Measurements from ENCODE around the gene SPTLC3. TPM values are rescaled to one million over a fixed set of nuclear protein-coding genes. Genes with fewer than 3 reads are reported as not detected.

SPTLC3 gene
- total RNA-seq, 1 experiment from 2014 or later: 7.5 TPM

DNA sequence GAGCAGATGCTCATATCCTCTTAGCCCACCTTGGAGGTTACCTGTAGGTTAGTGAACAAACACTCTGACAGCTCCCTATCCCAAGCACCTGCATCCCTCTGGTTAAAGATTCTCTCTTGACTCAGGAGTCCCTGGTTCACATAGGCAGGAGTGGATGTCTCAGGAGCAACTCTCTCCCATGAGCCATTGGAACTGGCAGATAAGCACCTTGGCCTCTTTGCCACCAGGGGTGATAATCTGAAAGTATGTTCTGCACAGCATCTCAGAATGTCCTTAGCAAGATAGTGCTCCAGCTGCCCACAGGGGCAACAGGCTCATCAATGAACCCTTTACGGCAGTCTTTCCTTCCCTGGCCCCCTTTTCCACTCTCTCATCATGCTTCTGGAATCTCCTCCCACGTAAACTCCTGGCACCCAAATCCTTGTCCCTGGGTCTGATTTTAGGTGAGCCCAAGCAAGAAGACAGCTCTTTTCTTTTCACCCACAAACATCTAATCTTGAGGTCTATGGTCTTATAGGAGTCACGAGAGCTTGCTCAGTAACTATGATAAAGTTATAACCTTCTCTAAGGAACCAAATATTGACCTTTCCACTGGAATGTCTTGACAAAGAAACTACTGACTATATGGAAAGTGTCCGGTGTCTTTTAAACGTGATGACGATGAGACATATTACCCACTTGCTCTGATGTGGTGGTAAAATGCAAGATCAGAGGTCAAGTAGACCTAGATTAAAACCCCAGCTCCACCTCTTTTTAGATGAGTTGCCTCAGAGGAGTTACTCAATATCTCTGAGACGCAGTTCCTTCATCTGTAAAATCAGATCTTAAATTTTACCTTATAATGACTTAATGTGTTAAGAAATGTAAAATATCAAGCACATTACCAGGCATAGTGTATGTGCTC is 172.5 kb downstream of the SPTLC3 start:
- Mint-ChIP-seq H3K9me3 (ENCODE audit: low read depth, unreplicated experiment) (no peaks in the 10 kb centered on the region), H3K4me3 (ENCODE audit: low read depth, unreplicated experiment) (no peak overlapping the region), H3K36me3 (ENCODE audit: insufficient read depth, unreplicated experiment) (no peaks in the 10 kb centered on the region), H3K4me1 (ENCODE audit: low read depth, unreplicated experiment) (no peaks in the 10 kb centered on the region), H3K27me3 (ENCODE audit: unreplicated experiment) (peaks cover 30% of the 10 kb centered on the region), H3K27ac (ENCODE audit: unreplicated experiment) (no peak overlapping the region)
- intact Hi-C loops (cut with micrococcal nuclease; ENCODE audit: unreplicated experiment): no loop called here
- TF ChIP-seq, protein P1, sequence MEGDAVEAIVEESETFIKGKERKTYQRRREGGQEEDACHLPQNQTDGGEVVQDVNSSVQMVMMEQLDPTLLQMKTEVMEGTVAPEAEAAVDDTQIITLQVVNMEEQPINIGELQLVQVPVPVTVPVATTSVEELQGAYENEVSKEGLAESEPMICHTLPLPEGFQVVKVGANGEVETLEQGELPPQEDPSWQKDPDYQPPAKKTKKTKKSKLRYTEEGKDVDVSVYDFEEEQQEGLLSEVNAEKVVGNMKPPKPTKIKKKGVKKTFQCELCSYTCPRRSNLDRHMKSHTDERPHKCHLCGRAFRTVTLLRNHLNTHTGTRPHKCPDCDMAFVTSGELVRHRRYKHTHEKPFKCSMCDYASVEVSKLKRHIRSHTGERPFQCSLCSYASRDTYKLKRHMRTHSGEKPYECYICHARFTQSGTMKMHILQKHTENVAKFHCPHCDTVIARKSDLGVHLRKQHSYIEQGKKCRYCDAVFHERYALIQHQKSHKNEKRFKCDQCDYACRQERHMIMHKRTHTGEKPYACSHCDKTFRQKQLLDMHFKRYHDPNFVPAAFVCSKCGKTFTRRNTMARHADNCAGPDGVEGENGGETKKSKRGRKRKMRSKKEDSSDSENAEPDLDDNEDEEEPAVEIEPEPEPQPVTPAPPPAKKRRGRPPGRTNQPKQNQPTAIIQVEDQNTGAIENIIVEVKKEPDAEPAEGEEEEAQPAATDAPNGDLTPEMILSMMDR (IDR thresholded peaks at IDR 0.05; ENCODE audit: unreplicated experiment): no peak
- no TSS peak for BruUV-seq (replicated peaks)
- CTCF ChIA-PET: interaction anchor here (0.6 kb wide), 1 partner anchor 635 kb away, joined by 6 read pairs; no protein-coding TSS in a partner anchor
- DNase-seq: no peak

DNA sequence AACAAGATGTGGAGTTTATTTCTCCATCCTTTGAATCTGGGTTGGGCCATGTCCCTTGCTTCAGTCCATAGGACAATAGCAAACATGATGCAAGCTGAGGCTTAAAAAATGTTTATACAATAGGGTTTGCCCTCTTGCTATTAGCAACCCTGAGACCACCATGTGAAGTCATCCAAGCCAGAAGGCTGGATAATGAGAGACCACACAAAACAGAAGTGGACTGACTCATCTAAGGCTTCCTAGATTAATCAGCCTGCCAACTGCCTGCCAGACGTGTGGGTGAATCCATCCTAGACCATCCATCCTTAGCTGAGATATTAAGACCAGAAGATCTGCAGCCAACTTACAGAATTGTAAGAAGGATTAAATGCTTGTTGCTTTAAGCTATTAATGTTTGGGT is 174.2 kb downstream of the SPTLC3 start:
- BruUV-seq (replicated peaks): no TSS peak
- H3K4me3 Mint-ChIP-seq (ENCODE audit: low read depth, unreplicated experiment): no peak overlapping the region
- intact Hi-C loops (cut with micrococcal nuclease; ENCODE audit: unreplicated experiment): no loop called here
- H3K9me3 Mint-ChIP-seq (ENCODE audit: low read depth, unreplicated experiment): no peaks in the 10 kb centered on the region
- no peaks in the 10 kb centered on the region for H3K36me3 Mint-ChIP-seq (ENCODE audit: insufficient read depth, unreplicated experiment)
- H3K27ac Mint-ChIP-seq (ENCODE audit: unreplicated experiment): no peak overlapping the region
- DNase-seq: no peak
- H3K4me1 Mint-ChIP-seq (ENCODE audit: low read depth, unreplicated experiment): no peaks in the 10 kb centered on the region
- TF ChIP-seq, protein P1 (IDR thresholded peaks at IDR 0.05; ENCODE audit: unreplicated experiment): no peak
- CTCF ChIA-PET: no interaction called here
- H3K27me3 Mint-ChIP-seq (ENCODE audit: unreplicated experiment): peaks cover 43% of the 10 kb centered on the region

DNA sequence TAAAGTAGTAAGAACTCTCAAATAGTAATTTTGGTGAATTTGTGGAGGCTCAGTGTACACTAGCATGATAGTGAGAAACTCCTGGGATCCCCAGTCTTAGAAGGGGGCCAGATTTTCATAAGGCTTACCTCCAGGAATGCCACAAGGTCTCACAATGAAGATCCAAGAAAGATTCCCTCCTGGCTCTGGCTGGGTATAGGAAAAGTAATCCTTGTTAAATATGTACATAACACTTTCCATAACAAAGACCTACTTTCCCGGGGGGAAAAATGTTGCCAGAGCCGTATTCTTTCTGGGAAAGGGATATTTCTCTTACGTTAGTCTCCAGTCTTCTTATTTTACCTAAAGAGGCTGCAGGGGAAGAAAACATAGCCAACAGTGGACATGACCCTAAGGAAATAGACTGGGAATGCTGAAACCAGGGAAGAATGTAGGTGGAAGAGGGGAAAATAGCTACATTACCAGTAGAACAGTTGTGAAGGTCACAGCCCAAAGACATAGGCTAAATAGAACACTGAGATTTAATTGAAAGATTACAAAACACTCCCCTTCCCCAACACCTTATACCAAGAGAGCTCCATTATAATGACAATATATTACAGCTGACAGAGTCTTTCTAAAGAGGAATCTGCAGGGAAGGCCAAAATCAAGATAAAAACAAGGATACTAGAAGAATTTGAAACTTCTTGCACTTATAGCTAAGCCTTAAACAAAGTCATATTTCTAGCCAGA is 177.4 kb downstream of the SPTLC3 start:
- H3K27me3 Mint-ChIP-seq (ENCODE audit: unreplicated experiment): peaks cover 43% of the 10 kb centered on the region
- BruUV-seq (replicated peaks): no TSS peak
- no peaks in the 10 kb centered on the region for H3K4me1 Mint-ChIP-seq (ENCODE audit: low read depth, unreplicated experiment)
- CTCF ChIA-PET: no interaction called here
- intact Hi-C loops (cut with micrococcal nuclease; ENCODE audit: unreplicated experiment): no loop called here
- no peak for DNase-seq
- H3K4me3 Mint-ChIP-seq (ENCODE audit: low read depth, unreplicated experiment): no peak overlapping the region
- TF ChIP-seq, protein P1 (IDR thresholded peaks at IDR 0.05; ENCODE audit: unreplicated experiment): no peak
- H3K9me3 Mint-ChIP-seq (ENCODE audit: low read depth, unreplicated experiment): no peaks in the 10 kb centered on the region
- H3K27ac Mint-ChIP-seq (ENCODE audit: unreplicated experiment): no peak overlapping the region
- no peaks in the 10 kb centered on the region for H3K36me3 Mint-ChIP-seq (ENCODE audit: insufficient read depth, unreplicated experiment)

DNA sequence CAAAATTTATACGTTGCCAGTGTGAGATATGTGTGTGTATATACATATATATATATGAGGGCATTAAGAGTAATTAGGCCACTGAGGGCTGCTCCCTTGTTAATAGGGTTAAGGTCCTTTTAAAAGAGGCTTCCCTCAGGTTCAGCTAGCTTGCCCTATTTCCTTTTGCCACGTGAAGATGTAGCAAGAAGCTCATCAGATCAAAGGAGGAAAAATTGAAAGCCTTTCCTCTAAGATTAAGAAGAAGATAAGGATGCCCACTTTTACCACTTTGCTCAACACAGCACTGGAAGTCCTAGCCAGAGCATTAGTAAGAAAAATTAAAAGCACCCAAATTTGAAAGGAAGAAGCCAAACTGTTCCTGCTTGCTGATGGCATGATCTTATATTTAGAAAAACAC is 179.1 kb downstream of the SPTLC3 start:
- CTCF ChIA-PET: no interaction called here
- H3K27me3 Mint-ChIP-seq (ENCODE audit: unreplicated experiment): peaks cover 26% of the 10 kb centered on the region
- intact Hi-C loops (cut with micrococcal nuclease; ENCODE audit: unreplicated experiment): no loop called here
- TF ChIP-seq, protein P1 (IDR thresholded peaks at IDR 0.05; ENCODE audit: unreplicated experiment): no peak
- no peak overlapping the region for H3K27ac Mint-ChIP-seq (ENCODE audit: unreplicated experiment)
- no TSS peak for BruUV-seq (replicated peaks)
- H3K4me3 Mint-ChIP-seq (ENCODE audit: low read depth, unreplicated experiment): no peak overlapping the region
- H3K36me3 Mint-ChIP-seq (ENCODE audit: insufficient read depth, unreplicated experiment): no peaks in the 10 kb centered on the region
- H3K9me3 Mint-ChIP-seq (ENCODE audit: low read depth, unreplicated experiment): no peaks in the 10 kb centered on the region
- no peak for DNase-seq
- no peaks in the 10 kb centered on the region for H3K4me1 Mint-ChIP-seq (ENCODE audit: low read depth, unreplicated experiment)
